ENCODE measurements around the gene NPIPA5.
"Not testable (repeated sequence)": the region's sequence is repeated elsewhere in the genome, so short reads cannot be mapped to it uniquely, and the experiment has no call there.

Gene NPIPA5

DNA sequence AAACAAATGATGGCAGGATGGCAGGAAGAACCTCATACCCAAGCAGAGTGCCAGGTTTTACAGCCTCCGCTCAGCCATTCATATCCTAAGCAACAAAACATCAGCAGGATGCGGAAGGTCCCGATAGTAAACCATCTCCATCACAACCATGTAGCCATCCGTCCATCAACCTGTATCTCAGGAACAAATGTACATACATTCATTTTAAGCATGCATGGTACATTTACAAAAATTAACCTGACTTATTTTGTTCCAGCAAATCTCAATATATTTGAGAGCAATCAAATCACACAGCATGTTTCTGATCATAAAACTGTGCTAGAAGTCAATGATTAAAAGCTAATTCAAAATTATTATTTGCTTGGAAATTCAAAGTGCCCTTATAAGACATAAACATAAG is at the start of gene NPIPA5:
NPIPA5 (minus strand) TSS at position 101 of the 400 bp plus-strand sequence; CDS start at position 101, 0 bp downstream.
- not testable (repeated sequence) for DNase-seq (ENCODE audit: low spot score)

DNA sequence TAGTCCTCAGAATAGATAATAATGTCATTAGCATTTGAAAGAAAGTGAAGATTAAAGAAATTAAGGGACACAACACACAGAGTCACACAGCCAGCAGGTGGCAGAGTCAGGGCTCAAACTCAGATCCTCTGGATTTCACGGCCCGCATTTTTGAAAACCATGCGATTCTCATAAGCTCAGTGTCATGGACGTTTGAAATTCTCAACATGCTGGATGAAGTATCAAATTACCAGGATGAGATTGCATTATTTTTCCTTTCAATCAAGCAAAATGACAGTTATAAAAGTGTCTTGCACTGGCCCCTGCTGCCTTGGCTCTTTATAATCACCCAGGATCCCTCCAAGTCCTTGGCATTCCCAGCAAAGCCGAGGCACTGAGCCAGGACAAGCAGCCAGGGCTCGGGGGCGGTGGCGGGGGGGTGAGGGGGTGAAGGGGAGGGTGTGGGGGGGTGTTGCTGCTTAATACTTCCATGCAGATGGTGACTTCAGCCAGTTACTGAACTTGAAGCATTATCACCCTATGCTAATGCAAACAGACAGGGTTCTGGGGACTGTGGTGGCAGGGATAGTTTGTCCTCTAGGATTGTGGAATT is 49.6 kb upstream of the NPIPA5 start:
- peak; percentile 77 for DNase-seq (ENCODE audit: low spot score)

DNA sequence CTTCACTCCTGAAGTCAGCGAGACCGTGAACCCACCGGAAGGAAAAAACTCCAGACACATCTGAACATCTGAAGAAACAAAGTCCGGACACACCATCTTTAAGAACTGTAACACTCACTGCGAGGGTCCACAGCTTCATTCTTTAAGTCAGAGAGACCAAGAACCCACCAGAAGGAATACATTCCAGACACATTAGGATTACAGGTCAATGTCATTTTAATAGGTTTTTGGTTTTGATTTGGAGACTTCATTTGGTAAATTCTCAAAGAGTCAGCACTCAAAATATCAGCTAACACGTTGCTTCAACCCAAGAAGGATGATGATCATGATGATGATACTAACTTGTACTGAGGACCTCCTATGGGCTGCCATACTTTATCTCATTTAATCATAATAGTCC is 48.7 kb upstream of the NPIPA5 start:
- DNase-seq (ENCODE audit: low spot score) = no peak

DNA sequence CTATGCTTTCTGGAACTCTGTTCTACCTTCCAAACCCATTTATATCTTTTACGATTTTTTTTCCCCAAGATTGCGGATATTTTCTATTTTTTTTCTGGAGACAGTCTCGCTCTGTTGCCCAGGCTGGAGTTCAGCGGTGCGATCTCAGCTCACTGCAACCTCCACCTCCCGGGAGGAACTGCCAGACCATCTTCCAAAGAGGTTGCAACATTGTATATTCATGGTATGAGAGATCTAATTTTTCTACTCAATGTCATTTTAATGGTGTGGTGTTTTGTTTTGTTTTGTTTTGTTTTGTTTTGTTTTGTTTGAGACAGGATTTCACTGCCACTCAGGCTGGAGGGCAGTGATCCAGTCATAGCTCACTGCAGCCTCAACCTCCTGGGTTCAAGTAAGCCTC is 47.8 kb upstream of the NPIPA5 start:
- DNase-seq (ENCODE audit: low spot score) = no peak

DNA sequence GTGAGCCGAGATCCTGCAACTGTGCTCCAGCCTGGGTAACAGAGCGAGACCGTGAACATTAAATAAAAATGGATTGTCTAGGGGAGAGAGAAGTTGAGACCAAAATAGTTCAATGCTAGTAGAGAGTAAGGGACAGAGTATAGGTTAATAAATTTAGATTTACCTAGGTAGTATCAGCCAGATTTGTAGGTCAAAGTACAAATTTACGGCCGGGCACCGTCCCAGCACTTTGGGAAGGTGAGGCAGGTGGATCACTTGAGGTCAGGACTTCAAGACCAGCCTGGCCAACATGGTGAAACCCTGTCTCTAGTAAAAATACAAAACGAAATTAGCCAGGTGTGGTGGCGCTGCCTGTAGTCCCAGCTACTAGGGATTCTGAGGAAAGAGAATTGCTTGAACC is 44.1 kb upstream of the NPIPA5 start:
- DNase-seq (ENCODE audit: low spot score) = no peak

DNA sequence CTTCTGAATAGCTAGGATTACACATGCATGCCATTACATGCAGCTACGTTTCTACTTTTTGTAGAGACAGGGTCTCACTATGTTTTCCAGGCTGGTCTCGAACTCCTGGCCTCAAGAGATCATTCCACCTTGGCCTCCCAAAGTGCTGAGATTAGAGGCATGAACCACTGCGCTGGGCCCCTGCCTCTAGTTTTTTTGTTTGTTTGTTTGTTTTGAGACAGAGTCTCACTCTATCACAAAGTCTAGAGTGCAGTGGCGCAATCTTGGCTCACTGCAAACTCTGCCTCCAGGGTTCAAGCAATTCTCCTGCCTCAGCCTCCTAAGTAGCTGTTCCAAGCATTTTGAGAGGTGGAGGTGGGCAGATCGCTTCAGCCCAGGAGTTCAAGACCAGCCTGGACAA is 43.6 kb upstream of the NPIPA5 start:
- DNase-seq (ENCODE audit: low spot score) = not testable (repeated sequence)

DNA sequence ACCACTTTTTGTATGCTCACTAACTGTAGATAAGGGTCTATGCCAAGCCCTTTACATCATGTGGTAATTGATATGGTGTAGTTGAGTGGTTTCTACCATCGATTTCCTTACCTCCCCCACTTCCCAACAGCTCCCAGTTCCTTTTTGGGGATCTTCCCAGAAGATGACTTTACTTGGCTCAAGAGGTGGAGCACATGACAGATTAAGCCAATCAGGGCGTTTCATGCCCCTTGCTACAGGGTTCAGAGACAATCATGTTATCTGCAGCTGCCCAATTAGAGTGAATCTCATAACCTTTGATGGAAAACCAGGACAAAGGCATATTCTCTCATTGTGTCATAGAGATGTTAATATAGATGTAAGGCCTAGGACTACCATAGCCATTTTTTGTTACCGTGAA is 40.1 kb upstream of the NPIPA5 start:
- DNase-seq (ENCODE audit: low spot score) = no peak

DNA sequence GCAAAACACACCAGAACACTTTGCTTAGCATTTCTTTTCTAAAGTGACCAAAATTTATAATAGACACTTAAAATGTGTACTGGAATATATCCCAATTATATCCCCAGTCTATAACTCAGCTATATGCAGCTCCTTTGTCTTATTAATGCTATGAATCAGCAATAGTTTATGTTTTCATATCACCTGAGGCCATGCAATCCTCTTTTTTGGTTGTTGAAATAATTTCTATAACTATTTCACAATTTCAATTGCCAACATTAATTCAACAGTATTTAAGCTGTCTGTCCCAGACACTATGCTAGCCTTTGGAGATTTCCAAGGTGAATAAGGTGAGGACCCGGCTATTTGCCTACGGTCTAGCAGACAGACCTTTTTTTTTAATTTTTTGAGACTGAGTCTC is 39.1 kb upstream of the NPIPA5 start:
- no peak for DNase-seq (ENCODE audit: low spot score)

DNA sequence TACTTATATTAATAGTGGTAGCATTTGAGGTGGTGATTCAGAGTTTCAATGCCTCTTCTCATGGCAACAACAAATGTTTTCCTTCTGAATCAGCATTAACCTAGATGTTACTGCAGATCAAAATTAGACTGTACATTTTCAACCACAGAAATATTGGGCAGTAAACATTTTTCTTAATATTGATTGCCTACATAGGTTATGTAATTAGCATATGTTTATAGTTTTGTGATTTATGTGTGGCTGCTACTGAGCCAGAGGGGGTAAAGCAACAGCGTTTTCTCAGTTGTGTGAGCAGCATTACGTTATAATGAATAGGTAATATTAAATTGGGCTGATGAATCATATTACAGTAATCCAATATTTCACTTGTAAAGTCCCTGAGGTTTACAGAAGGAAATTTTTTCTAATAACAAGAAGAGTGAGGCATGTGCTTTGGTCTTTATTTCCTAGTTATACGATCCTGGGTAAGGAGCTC is 37.5 kb upstream of the NPIPA5 start:
- no peak for DNase-seq (ENCODE audit: low spot score)

DNA sequence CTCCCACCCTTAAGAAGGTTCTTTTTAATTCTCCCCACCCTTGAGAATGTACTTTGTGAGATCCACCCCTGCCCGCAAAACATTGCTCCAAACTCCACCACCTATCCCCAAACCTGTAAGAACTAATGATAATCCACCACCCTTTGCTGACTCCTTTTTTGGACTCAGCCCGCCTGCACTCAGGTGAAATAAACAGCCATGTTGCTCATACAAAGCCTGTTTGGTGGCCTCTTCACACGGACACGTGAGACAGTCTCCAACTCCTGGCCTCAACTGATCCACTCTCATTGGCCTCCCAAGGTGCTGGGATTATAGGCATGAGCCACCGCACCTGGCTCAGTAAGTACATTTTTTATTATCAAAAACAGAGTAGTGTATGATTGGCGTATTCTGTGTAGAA is 31.4 kb upstream of the NPIPA5 start:
- DNase-seq (ENCODE audit: low spot score) = not testable (repeated sequence)

DNA sequence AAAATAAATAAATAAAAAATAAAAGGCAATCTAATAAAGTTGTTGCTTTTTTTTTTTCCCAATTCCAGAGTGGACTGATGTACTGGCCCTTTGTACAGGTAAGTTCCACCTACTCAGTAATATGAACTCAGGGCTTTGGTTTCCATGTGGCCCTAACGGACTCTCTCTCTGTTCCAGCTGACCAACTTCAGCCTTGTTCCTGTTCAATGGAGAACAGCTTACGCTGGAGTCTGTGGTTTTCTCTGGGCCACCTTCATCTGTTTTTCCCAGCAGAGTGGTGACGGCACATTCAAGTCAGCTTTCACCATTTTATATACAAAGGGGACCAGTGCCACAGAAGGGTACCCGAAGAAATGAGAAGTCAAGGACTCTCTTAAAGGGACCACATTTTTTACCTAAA is 29.7 kb upstream of the NPIPA5 start:
- DNase-seq (ENCODE audit: low spot score) = not testable (repeated sequence)

DNA sequence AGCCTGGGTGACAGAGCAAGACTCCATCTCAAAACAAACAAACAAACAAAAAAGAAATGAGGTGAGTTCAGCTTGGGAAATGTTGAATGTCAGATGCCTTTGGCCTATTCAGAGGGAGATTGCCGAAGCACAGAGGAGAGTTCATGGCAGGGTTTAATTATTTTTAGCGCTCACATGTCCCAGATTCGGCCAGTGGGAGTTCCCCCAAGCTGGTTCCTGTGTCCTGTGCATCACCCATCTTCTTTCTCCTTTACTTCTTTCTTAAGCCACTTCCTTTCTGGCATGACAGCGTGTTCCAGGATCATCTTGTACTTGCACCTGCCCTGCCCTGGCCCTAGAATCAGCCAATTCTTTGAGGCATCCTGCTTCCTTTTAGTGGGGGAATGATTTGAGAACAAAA is 26.7 kb upstream of the NPIPA5 start:
- DNase-seq (ENCODE audit: low spot score) = no peak

DNA sequence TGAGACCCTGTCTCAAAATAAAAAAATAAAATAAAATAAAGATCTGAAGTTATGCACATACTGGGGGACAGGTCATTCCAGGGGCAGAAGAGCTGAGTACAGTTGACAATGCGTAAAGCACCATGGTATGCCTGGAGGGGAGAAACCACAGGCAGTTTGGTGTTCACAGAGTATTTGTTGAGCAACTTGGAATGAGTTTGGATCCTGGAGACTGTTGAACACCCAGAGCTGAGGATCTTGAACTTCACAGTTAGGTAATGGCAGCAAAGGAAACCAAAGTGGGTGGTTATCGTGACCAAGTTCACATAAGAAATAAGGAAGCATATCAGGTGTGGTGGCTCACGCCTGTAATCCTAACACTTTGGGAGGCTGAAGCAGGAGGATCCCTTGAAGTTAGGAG is 26.0 kb upstream of the NPIPA5 start:
- not testable (repeated sequence) for DNase-seq (ENCODE audit: low spot score)

DNA sequence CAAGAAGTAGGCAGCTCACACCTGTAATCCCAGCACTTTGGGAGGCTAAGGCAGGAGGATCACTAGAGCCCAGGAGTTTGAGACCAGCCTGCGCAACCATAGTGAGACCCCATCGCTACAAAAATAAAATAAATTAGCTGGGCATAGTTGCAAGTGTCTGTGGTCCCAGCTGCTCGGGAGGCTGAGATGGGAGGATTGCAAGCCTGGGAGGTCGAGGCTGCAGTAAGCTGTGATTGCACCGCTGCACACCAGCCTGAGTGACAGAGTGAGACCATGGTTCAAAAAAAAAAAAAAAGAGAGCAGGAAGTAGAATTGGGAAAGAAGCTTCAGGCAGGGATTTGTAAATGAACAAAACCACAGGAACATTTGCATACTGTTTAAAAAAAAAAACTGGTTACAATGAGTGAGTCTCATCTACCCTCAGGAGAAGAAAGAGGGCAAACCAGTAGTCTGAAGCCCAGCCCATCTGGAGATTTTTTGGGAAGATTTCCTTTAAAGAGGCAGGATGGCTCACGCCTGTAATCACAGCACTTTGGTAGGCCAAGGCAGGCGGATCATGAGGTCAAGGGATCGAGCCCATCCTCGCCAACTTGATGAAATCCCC is 25.4 kb upstream of the NPIPA5 start:
- no peak for DNase-seq (ENCODE audit: low spot score)

DNA sequence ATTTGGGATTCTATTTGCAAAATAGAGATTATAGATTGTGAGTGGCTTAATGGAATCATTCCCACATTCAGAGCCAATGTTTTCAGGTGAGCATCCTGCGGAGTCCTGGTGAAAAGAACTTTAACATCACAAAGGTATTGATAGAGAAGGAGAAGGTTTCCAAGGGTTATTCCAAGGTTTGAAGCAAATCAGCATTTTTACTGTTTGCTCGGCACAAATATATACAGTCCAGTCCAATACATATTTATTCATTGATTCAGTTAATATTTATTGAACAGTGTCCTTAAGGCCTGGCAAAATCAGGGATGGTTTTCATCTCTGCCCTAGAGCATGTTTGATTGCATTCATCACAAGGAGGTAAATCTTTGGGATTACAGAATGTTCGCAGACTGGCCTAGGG is 23.9 kb upstream of the NPIPA5 start:
- DNase-seq (ENCODE audit: low spot score) = no peak

DNA sequence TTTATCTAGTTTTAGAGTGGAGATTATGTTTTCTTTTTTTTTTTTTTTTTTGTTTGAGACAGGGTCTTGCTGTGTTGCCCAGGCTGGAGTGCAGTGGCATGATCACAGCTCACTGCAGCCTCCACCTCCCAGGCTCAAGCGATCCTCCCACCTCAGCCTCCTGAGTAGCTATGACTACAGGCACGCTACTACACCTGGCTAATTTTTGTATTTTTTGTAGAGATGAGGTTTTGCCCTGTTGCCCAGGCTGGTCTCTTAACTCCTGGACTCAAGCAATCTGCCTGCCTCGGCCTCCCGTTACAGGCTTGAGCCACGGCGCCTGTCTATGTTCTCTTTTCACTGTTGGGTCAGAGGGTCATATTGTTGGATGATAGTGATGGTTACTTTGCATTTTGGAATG is 22.2 kb upstream of the NPIPA5 start:
- not testable (repeated sequence) for DNase-seq (ENCODE audit: low spot score)

DNA sequence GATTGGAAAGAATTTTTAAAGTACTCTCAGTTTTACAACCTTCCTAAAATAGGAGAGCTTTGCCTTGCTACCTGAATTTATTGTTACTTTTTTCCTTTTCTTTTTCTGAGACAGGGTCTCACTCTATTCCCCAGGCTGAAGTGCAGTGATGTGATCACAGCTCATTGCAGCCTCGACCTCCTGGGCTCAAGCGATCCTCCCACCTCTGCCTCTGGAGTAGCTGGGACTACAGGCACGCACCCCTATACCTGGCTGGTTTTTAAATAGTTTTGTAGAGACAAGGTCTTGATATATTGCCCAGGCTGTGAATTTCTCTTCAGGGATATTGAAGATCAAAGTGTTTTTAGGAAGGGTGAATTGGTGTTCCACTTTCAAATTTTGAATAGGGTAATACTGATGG is 21.2 kb upstream of the NPIPA5 start:
- no peak for DNase-seq (ENCODE audit: low spot score)

DNA sequence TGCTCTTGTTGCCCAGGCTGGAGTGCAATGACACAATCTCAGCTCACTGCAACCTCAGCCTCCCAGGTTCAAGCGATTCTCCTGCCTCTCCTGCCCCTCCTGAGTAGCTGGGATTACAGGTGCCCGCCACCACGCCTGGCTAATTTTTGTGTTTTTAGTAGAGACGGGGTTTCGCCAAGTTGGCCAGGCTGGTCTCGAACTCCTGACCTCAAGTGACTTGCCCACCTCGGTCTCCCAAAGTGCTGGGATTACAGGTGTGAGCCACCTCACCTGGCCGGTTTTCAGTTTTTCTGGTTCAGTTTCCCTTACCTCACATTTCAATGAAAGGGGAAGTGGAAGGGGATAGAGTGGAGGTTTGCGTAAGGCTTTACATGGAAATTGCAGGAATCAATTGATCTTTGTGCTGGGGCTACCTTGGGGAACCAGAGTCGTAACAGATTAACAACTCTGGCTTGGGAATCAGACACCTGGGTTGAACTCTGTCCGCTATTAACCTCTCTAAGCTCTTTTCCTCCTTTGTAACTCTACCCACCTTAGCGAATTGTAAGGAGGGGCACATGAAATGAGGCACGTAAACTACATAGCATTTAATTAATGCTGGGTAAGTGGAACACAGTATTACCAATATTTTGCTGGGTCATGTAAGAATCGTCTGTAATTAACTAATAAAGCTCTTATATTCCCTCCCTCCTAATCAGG is 20.7 kb upstream of the NPIPA5 start:
- DNase-seq (ENCODE audit: low spot score) = no peak

DNA sequence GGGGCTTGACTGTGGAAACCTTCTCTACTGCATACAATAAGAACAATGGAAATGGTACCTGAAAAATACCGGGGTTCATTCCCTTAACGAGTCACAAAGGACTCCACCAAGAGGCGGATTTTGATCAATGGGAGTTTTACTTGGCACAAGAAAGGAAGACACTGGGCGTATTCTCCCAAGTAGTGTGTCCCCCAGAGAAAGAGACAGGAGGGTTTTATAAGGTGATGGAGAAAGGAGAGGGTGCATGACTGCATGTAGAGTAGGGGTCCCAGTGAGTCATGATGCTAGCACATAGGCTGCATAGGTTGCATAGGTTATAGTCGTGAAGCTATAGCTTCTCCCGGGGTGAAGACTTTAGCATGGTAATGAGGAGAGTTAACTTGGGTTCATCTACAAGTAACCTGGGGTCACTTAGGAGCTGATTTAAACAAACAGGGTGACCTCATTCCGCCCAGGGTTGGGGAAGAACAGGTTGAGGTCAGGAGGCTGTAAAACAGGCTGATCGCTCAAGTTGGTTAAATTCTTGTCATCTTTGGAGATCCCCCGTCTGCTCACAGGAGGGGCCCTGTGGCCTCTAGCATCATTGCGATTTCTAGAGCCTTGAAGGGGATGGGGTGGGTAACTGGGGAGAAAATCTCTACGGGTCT is 19.0 kb upstream of the NPIPA5 start:
- no peak for DNase-seq (ENCODE audit: low spot score)

DNA sequence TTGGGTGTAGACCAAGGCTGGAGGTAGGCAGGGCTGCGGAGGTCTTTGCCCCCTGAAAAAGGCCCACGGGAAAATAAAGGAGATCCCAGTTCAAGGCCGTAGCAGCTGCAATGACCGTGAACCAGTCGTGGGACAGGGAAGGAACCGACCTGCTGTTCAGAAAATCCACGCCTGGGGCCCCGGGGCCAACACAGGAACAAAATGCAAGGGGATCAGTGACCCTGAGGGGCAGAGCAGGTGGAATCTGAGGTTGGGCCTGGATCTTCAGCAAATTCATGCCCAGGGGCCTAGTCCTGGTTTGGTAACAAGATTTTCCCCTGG is 18.4 kb upstream of the NPIPA5 start:
- DNase-seq (ENCODE audit: low spot score) = not testable (repeated sequence)

DNA sequence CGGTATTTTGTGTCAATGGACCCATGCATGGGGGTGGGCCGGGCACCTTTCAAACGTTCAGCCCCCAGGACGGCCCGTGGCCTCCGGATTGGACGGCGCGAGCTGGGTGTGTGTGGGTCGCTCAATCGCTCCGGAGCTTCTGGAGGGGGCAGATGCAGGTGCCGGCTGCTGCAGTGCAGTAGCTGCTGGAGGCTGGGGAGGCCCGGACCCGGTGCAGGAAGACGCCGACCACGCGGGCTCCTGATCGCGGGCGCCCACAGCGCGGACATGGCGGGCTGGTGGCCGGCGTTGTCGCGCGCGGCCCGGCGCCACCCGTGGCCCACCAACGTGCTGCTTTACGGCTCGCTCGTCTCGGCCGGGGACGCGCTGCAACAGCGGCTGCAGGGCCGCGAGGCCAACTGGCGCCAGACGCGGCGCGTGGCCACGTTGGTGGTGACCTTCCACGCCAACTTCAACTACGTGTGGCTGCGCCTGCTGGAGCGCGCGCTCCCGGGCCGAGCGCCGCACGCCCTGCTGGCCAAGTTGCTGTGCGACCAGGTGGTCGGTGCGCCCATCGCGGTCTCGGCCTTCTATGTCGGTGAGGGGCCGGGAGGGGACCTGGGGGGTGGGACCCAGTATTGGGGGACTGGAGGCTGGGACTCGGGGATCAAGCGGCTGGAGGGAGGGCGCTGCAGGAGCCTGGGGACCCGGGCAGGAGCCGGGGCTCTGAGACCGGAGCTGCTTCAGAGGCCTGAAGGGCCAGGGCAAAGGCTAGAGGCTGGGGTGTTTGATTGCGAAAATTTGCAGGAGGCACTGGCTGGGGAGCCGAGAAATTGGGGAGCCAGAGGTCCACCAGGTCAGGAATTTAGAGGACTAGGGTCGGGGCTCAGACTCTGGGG is 17.8 kb upstream of the NPIPA5 start, which contains the start of gene MPV17L:
MPV17L (plus strand) TSS at position 124 of the 878 bp plus-strand sequence; CDS start at position 268, 144 bp downstream.
- DNase-seq (ENCODE audit: low spot score) = peak; percentile 72

DNA sequence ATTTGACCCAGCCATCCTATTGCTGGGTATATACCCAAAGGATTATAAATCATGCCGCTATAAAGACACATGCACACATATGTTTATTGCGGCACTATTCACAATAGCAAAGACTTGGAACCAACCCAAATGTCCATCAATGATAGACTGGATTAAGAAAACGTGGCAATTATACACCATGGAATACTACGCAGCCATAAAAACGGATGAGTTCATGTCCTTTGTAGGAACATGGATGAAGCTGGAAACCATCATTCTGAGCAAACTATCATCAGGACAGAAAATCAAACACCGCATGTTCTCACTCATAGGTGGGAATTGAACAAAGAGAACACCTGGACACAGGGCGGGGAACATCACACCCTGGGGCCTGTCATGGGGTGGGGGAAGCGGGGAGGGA is 14.9 kb upstream of the NPIPA5 start:
- DNase-seq (ENCODE audit: low spot score) = not testable (repeated sequence)

Measured in left forelimb (tissue), 1 donor.